ENCODE data around the gene TPTE2.
"Not testable (repeated sequence)": the region's sequence is repeated elsewhere in the genome, so short reads cannot be mapped to it uniquely, and the experiment has no call there.

Gene TPTE2

DNA sequence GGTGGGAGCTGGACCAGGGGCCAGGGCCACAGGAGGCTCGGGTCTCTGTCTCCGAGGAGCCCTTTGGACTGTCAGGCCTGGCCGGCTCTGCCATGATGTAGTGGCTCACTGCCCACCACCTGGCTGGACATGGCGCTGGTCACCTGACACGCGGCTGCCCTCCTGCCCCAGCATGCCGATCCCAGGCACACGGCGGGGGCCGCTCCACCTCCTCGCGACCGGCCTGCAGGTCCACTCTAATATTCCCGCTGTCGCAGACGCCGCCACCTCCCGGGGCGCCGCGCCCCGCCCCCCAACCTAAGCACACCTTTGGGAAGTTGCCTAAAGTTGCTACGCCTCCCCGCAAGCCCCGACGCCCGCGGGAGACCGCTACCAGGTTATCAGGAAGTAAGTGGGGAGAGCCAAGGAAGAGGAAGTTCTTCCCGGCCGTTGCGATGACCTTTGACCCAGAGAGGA is at the start of gene TPTE2:
TSS of gene TPTE2 (minus strand) at position 406 of the 456 bp plus-strand sequence. CDS start 58,298 bp downstream, outside the sequence.
- DNase-seq (ENCODE audit: low read depth in 3 of 3, low spot score in 1 of 3) = not testable (repeated sequence)

DNA sequence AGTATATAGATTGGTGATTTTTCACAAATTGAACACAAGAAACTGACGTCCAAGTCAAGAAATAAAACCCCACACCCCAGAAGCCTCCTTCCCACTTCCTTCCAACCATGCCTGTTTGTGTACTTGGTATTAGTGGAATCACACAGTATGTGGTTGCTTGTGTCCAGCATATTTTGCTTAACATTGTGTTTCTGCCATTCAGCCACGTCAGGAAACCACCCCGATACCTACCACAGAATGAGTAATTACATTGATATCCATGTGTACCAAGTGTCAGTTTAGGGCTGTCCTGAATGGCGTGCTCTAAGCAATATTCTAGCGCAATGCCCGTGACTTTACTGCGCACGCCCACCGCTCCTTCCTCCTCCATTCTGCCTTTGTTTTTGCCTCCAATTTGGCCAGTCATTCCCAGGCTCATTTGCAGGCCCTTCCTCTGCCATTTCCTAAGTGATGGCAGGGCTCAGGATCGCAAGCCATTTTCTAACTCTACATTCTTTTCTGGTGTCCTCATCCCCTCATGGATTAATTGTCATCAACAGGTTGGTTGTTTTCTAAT is 46.3 kb upstream of the TPTE2 start:
- no peak for DNase-seq (ENCODE audit: low read depth in 3 of 3, low spot score in 1 of 3)

DNA sequence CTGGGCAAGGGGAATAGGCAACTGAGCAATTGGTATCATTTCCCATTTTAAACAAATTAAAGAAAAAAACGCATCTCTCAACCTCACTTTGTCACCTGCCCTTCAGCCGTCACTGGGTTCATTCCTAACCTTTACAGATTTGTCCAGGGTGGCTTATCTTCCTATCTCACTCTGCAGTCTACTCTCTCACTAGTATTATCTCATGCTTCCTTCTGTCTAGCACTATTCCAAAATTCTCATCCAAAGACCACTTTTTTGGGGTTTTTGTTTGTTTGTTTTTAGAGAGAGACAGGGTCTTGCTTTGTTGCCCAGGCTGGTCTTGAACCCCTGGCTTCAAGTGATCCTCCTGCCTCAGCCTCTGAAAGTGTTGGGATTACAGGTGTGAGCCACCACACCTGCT is 45.4 kb upstream of the TPTE2 start:
- no peak for DNase-seq (ENCODE audit: low read depth in 3 of 3, low spot score in 1 of 3)

DNA sequence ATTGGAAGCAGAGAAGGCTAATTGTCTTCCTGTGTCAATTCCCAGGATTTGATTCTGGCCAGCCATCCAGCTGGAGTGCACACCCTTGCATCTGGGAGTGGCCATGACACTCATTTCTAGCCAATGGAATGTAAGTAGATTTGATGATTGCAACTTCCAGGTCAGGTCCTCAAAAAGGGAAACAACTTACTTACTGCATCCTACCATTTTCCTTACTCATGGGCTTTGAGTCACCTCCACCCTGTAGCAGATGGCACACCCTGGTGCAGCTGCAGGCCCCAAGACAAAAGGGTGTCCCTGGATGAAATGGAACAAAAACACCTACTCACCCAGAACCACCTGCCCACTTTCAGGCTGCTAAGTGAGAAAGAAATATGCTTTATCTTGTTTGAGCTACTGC is 44.8 kb upstream of the TPTE2 start:
- DNase-seq (ENCODE audit: low read depth in 3 of 3, low spot score in 1 of 3) = no peak

DNA sequence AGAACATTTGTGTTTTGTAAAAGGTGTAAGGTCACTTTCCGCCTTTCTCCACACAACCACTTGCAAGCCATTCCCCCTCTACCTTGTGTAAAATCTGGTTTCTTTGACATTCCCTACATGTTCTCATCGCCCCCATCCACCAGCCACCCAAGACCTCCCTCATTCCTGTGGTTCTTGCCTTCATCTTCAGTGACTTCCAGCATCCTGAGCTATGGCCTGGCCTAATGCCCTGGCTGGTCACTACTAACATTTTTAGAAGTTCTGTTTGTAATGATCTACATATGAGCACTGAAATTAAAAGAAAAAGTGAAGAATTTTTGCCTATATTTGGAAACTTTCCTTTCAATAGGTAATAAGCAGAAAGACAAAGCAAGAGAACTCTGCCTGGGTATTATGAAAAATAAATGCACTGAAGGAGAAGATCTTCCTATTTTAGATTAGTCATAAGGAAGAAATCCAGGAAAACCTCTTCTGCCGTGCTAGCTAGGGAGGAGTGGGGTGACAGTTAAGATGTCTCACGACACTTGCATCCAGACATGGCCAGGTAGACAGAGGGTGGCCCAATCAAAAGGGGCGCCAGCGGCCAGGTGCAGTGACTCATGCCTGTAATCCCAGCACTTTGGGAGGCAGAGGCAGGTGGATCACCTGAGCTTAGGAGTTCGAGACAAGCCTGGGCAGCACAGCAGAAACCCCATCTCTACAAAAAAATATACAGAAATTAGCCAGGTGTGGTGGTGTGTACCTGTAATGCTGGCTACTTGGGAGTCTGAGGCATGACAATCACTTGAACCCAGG is 44.0 kb upstream of the TPTE2 start:
- no peak for DNase-seq (ENCODE audit: low read depth in 3 of 3, low spot score in 1 of 3)

DNA sequence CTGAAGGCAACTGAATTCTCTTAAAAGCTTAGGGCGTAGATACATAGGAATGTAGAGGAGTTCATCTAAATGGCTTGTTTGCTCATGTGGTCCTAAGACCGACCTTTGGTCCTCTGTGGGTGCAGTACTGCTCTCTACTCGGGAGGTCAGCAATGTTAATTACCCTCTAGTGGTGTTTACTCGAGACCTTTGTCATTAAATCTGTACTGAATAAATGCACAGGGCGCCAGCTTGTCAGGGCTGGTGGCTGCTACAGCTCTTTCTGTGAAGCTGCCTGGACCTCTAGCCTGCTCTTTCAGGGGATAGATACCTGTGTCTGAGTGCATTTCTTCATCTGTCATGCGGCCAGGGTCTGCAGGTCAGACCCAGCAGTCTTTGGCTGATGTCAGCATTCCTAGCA is 43.0 kb upstream of the TPTE2 start:
- no peak for DNase-seq (ENCODE audit: low read depth in 3 of 3, low spot score in 1 of 3)

DNA sequence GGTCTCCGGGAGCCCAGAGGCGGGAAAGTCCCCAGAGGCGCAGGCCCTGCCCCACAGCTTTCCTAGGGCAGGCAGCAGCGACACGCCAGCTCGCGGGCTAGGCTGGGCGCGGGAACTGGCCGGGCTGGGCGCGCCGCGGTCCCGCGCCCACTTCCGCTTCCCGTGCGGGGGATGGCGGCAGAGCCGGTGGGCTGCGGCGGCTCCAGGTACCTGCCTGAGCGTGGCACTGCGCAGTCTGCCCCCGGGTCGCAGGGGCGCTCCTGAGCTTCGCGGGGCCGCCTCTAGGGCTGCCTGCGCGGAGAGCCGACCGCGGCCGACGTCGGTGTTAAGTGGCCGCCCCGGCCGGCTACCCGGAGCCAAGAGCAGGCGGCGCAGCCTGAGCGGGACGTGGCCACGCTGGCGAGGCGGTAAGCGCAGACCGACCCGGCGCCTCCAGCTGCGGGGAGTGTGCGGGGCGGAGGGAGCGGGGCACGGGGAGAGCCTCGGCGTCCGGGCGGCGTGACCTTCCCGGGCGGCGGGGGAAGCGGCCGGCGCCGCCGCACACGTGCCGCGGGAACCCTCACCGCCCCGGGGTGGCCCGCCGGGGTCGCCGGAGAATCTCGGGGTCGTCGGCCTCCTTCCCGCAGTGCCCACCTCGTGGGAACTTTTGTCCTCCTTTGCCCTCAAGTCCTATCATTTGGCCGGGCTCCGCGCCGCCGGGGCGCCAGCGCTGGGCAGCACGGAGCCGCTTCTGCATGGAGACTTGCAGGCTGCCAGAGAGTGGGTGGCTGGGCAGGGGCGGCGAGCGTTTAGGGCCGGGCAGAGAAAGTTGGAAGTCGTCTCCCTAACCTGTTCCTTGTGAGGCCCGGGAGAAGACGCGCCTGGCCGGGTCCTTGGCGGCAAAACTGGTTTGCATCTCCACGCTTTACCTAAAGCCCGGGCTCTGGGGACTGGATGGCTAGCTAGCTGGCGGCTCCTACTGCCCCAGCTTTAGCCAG is 40.7 kb upstream of the TPTE2 start:
- DNase-seq (ENCODE audit: low read depth in 3 of 3, low spot score in 1 of 3) = peak in 1 of 3 donors; percentile 5

DNA sequence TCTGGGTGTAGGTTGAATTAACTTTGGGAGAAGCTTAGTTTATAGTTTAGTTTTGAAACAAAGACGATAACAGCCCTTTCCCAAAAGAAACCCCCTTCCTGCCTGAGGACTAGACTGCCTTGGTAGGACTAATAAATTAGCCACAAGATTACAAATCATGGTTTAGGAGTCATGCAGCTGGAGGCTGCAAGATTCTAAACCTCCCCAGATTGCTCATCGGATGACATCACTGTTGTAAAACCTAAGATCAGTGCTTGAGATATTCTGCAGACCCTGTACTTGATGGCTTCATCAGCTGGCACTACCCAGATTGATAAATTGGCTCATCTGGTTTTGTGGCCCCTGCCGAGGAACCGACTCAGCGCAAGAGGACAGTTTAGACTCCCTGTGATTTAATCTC is 36.2 kb upstream of the TPTE2 start:
- no peak for DNase-seq (ENCODE audit: low read depth in 3 of 3, low spot score in 1 of 3)

DNA sequence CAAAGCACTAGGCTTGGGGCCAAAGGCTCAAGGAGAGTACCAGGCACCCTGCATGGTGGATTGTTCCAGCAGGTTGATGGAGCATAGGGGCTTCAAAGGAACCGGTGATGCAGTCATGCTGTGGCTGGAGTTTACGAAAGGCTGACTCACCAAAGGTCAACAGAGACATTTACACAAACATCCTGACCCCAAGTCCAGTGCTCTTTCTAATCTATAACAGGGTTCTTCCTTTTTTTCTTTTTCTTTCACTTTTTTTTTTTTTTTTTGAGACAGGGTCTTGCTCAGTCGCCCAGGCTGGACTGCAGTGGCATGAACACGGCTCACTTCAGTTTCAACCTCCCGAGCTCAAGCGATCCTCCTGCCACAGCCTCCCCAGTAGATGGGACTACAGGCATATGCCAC is 35.6 kb upstream of the TPTE2 start:
- DNase-seq (ENCODE audit: low read depth in 3 of 3, low spot score in 1 of 3) = no peak

DNA sequence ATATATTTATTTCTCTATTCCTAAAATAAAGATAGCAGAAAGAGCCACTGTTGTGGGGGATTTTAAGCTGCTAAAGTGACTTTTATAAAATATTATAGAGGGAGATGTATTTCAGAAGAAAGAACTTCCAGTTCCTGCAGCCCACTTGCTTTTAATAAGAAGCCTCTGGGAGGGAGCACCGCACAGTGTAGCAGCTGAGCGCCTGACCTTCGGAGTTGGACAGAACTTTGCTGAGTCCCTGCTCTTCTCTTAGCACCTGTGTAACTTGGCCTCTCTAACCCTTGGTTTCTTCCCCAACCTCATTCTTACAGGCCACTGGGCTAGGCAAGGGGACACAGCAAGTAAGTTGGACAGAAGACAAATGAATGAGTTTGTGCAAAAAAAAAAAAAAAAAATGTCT is 34.8 kb upstream of the TPTE2 start:
- no peak for DNase-seq (ENCODE audit: low read depth in 3 of 3, low spot score in 1 of 3)

DNA sequence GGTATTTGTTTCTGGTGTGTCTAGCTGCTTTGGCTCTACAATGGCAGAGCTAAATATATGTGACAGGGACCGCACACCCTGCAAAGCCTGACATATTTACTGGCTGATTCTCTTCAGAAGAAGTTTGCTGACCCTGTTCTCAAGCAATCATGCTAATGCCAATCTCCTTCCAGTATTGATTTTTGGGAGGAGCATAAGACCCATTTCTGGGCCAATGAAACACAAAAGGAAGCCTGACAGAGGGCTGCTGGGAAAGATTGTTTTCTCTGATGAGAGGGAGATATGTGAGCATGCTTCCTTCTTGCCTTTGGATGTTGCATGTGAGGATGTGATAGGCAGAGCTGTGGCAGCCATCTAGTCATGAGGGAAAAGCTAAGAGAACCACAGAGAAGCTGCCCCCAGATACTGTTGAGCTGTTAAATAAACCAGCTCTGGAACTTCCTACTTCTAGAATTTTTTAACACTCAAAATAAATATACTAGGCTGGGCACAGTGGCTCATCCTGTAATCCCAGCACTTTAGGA is 31.4 kb upstream of the TPTE2 start:
- no peak for DNase-seq (ENCODE audit: low read depth in 3 of 3, low spot score in 1 of 3)

DNA sequence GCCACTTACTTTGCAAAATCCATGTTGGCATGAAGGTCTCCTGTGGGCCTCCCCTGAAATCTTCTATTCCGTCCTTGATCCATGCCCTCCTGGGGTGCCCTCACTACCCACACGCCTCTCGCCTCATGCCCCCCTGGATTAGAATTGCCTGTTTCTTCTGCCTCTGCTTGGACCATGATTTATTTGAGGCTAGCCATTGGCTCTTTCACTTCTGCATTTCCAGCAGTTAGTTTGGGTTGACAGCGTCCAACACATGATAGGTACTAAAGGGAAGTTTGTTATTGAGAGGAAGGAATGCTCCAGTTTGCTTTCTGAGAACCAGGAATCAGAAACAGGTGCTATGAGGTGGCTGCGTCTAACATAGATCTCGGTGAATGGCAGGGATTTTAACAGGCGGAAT is 30.5 kb upstream of the TPTE2 start:
- DNase-seq (ENCODE audit: low read depth in 3 of 3, low spot score in 1 of 3) = no peak

DNA sequence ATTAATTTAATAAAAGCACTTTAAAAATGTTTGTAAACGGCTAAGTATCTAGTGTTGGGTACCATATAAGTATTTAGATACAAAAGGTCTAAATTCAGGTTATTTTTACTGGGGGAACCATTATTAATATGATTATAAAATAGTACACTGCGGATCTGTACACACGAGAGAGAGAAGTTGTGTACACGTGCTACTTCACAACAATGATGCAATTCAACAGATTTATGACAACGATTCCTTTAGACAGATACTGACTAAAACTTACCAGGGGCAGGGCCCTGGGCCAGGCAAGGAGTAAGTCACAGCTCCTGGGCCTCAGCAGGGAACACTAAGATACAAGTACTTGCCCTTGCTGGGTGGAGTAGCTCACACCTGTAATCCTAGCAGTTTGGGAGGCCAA is 29.1 kb upstream of the TPTE2 start:
- no peak for DNase-seq (ENCODE audit: low read depth in 3 of 3, low spot score in 1 of 3)

DNA sequence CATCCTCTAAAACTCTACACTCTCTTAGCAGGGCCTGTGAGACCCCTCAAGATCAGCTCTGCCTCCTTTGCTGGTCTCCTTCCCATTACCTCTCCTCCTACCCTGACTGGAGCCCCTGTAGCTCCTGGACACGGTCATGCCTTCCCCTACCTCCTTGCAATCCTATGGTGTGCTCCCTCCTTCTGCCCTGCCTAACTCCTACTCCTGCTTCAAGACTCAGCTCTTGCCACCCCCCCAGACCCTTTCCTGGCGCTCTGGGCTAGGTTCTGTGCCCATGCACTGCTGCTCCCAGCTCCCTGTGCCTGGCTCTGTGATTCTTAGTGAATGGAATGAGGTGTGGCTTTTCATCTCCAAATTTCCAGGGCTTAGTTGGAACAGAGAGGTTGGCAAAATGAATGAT is 28.0 kb upstream of the TPTE2 start:
- DNase-seq (ENCODE audit: low read depth in 3 of 3, low spot score in 1 of 3) = no peak

DNA sequence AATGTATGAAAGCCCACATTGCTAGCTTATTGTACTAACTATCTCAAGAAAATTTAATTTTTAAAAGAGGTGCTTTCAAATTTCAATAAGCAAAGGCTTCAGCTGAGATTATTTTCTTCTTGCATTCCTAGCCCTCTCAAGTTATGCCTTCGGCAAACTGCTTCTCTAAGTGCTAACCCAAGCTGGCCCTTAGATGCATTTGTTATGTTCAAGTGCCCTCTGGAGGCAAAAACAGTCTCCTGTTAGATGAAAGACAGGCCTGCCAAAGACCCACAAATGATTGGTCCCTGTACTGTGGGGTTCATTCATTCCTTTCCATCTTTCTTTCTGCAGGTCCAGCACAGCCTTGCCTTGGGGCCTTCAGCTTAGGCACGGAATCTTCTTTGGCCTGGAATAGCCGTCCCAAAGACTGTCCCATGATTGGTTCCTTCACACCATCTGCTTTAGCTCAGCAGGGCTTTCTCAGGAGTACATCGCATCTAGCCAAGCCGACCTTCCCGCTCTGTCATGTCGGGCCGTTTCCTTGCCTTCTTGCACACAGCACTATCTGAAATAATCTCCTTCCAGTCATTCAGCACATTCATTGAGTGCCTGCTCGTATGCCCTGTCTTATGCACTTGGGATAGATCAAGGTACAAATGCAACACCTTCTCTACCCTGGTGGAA is 26.4 kb upstream of the TPTE2 start:
- no peak for DNase-seq (ENCODE audit: low read depth in 3 of 3, low spot score in 1 of 3)

DNA sequence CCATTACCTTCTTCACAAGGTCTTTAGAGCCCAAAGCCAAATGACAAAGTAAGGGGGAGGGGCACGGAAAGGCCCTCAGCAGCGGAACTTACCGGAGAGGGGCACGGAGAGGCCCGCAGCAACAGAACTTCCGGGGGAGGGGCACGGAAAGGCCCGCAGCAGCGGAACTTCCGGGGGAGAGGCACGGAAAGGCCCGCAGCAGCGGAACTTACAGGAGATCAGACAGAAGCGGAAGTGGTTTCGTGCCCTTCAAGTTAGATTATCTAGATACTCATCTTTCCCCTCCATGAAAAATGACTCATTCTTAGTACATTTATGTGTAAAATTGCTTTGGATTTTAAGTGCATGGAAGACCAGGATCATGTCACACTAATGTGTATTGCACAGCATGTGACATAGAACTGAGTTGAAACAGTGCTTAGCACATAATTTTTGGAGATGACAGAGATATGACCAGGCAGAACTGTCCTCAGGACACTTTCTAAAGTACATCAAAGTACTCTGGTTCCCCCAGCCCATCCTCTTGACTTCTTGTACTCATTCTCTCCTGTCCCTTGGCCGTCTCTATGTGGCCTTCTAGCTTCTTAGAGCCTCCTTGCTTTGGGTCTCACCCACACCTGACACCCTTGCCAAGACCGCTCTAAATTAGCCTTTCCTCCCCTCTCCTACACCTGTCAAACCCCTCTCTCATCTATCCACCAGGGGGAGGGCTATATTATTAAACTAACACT is 25.7 kb upstream of the TPTE2 start:
- peak; percentile 40 to 60 (median 57) for DNase-seq (ENCODE audit: low read depth in 3 of 3, low spot score in 1 of 3)

DNA sequence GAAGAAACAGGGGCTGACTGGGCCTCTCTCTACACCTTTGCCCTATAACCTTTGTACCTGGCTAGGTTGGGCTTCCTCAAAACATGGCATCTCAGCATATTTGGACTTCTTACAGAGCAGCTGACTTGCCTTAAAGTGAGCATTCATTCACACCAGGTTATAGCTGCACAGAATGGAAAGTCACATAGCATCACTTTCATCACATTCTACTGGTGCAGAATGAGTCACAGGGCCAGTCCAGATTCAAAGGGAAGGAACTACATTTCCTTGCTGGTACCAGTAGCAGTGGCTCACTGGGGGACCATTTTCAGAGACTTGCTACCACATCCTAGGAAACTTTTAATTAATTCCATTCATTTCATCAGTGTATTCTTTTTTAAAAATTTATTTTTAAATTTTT is 20.3 kb upstream of the TPTE2 start:
- no peak for DNase-seq (ENCODE audit: low read depth in 3 of 3, low spot score in 1 of 3)

DNA sequence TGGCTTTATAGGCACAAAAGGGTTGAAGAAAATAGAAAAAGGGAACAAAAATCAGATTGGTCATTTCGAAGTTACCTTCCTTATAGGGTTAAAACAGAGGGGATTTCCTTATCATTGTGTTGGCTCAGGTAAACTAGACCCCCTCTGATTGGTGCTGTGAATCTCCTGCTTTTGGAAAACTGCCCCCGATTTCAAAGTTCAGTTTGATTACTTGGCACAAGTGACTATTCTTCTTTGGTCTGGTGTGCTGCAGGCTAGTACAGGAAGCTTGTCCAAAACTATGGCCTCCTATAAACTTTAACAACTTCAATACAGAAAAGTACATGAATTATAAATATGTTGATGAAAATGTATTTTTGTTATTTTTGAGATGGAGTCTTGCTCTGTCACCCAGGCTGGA is 13.9 kb upstream of the TPTE2 start:
- DNase-seq (ENCODE audit: low read depth in 3 of 3, low spot score in 1 of 3) = no peak

DNA sequence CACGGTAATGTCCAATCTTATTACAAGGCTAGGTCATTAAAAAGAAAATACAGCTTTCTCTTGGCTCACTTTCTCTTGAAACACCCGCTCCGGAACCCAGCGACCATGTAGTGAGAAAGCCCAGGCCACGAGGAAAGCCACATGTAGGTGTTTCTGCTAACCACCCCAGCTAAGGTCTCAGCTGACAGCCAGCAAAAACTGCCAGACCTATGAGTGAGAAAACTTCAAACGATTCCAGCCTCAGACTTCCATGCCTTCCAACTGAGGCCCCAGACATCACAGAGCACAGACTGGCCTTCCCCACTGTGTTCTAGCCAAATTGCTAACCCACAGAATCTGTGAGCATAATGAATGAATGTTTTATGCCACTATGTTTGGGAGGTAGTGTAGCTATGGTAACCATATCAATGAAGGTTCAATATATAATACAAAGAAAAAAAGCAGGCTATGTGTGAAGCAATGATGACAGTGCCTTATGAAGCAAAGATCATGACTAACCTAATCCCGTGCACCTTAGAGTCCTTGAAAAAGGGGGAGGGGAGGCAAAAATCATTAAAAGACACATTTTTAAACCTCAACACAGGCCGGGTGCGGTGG is 11.9 kb upstream of the TPTE2 start:
- DNase-seq (ENCODE audit: low read depth in 3 of 3, low spot score in 1 of 3) = no peak

DNA sequence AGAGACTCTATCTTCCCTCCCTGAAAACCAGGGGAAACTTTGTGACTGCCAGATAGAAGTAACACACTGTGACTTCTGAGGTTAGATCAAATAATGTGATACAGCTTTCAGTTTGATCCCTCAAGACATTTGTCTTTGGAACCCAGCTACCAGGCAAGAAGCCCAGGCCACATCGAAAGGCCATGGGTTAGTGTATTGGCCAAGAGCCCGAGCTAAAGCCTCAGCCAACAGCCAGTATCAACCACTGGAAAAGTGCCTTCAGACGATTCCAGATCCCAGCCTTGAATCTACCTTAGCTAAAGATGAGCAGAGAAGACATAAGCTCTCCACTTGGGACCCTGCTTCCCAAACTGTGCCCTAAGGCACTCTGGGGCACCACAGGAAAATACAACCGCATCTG is 10.9 kb upstream of the TPTE2 start:
- DNase-seq (ENCODE audit: low read depth in 3 of 3, low spot score in 1 of 3) = no peak

Data from stimulated activated CD4-positive, alpha-beta T cell treated with anti-CD3 and anti-CD28 coated beads, TNF-alpha, amount 100 ng/mL, for 1 hour (primary cell).